GM12878 (cell line): ENCODE data around the gene TRIM37. TPM values are rescaled to one million over a fixed set of nuclear protein-coding genes. Genes with fewer than 3 reads are reported as not detected.

Experiments used
- ATAC-seq: fragments of 200-7000 bp; cut with Tn5 transposase; 3 replicates; pipeline ENCODE4 v1.9.1; 2020; ENCODE audit warnings: mild to moderate bottlenecking, moderate library complexity
- BruUV-seq: library from RNA; stranded (reverse); fragments of 400-500 nt; replicated peaks from 2 replicates; lab custom pipeline; 2021; lab: Mats Ljungman, UMichigan
- CTCF ChIA-PET: fragments of 300-600 bp; sonication (Branson Sonifier 250); formaldehyde crosslinking; extraction: SDS; loops from one replicate; lab custom pipeline; 2021; ENCODE audit warnings: inconsistent platforms; lab: Yijun Ruan, JAX
- POLR2A ChIA-PET: fragments of 350-600 bp; formaldehyde crosslinking; extraction: SDS; loops from one replicate; lab custom pipeline; 2021; ENCODE audit warnings: inconsistent platforms; lab: Charles Lee
- RAD21 ChIA-PET: fragments of 300-600 bp; sonication (Branson Sonifier 250); formaldehyde crosslinking; loops from one replicate; lab custom pipeline; 2023; ENCODE audit warnings: antibody characterized with exemption; ENCODE audit not compliant: unreplicated experiment; lab: Charles Lee
- SMC1A ChIA-PET: fragments of 300-600 bp; sonication (Branson Sonifier 250); formaldehyde crosslinking; loops from one replicate; lab custom pipeline; 2023; ENCODE audit not compliant: unreplicated experiment, uncharacterized antibody; lab: Charles Lee
- DNase-seq: peaks from one replicate; pipeline ENCODE4 v3.0.0-alpha.2; 2011; ENCODE audit warnings: low read depth, low spot score
- FAIRE-seq: peaks from 3 replicates; lab custom pipeline; 2011; peaks lifted over from hg19 to GRCh38; lab: Jason Lieb, UNC
- H2AFZ ChIP-seq: 2 replicates; pipeline ENCODE4 v1.6.0; 2011; ENCODE audit warnings: low read depth, low read length, control low read depth; ENCODE audit not compliant: control insufficient read depth
- H3K27ac ChIP-seq: 2 replicates; pipeline ENCODE4 v1.5.1; 2011; ENCODE audit warnings: control low read depth; ENCODE audit not compliant: control insufficient read depth, insufficient read depth
- H3K27me3 ChIP-seq, 2 experiments: replicated peaks in 1 of 2; 2 replicates each; pipeline versions ENCODE4 v1.6.0 to v1.6.1; 2011; ENCODE audit warnings: low read length in 1 of 2; ENCODE audit not compliant: control insufficient read depth in 2 of 2, insufficient read depth in 2 of 2
- H3K36me3 ChIP-seq, 2 experiments: 2 replicates each; pipeline ENCODE4 v1.5.1; 2011; ENCODE audit warnings: low read length in 1 of 2; ENCODE audit not compliant: control insufficient read depth in 2 of 2, insufficient read depth in 2 of 2
- H3K4me1 ChIP-seq: 2 replicates; pipeline ENCODE4 v1.6.1; 2011; ENCODE audit warnings: mild to moderate bottlenecking, low read length, moderate library complexity, mixed read lengths; ENCODE audit not compliant: control insufficient read depth, insufficient read depth
- H3K4me2 ChIP-seq: 2 replicates; pipeline ENCODE4 v1.6.0; 2011; ENCODE audit warnings: control low read depth; ENCODE audit not compliant: control insufficient read depth, insufficient read depth
- H3K4me3 ChIP-seq: fragments of 200-600 bp; sonication (generic); 2 replicates; pipeline ENCODE4 v1.5.1; 2016
- H3K79me2 ChIP-seq: 2 replicates; pipeline ENCODE4 v1.6.0; 2011; ENCODE audit warnings: low read length; ENCODE audit not compliant: control insufficient read depth, insufficient read depth
- H3K9ac ChIP-seq: 2 replicates; pipeline ENCODE4 v1.8.0; 2011; ENCODE audit warnings: low read length, control low read depth, mixed read lengths; ENCODE audit not compliant: control insufficient read depth, insufficient read depth
- H3K9me3 ChIP-seq: replicated peaks from 3 replicates; pipeline ENCODE4 v1.5.1; 2011; ENCODE audit warnings: mild to moderate bottlenecking, low read length; ENCODE audit not compliant: control insufficient read depth, insufficient read depth
- H4K20me1 ChIP-seq: 2 replicates; pipeline ENCODE4 v1.6.0; 2011; ENCODE audit not compliant: control insufficient read depth, insufficient read depth
- ASH2L ChIP-seq: fragments of 300-600, 200-600 bp; sonication (generic); IDR thresholded peaks from 2 replicates; pipeline ENCODE4 v1.6.1; 2017; ENCODE audit warnings: low read depth, mild to moderate bottlenecking, borderline replicate concordance
- CBX3 ChIP-seq: fragments of 200-600 bp; sonication (generic); IDR thresholded peaks from 2 replicates; pipeline ENCODE4 v1.6.1; 2016; ENCODE audit warnings: low read depth, borderline replicate concordance
- CBX5 ChIP-seq: sonication (generic); IDR thresholded peaks from 2 replicates; pipeline ENCODE4 v1.6.1; 2016; ENCODE audit warnings: low read depth, moderate library complexity, mild to moderate bottlenecking, inconsistent platforms
- EGR1 ChIP-seq, 2 experiments: IDR thresholded peaks; 1 replicate in 1 of 2; 2 replicates in 1 of 2; pipeline ENCODE4 v1.6.1; 2011 to 2012; ENCODE audit warnings: low read depth in 2 of 2, low read length in 2 of 2, borderline replicate concordance in 1 of 2, mild to moderate bottlenecking in 1 of 2, moderate library complexity in 1 of 2
- GABPA ChIP-seq: IDR thresholded peaks from 2 replicates; pipeline ENCODE4 v1.6.1; 2014; ENCODE audit warnings: antibody characterized with exemption, low read depth, mild to moderate bottlenecking, inconsistent platforms
- RCOR1 ChIP-seq: conservative IDR thresholded peaks from 2 replicates; pipeline ENCODE4 v1.6.1; 2012; ENCODE audit warnings: low read depth, low read length, improper control_type of control experiment
- TARDBP ChIP-seq: IDR thresholded peaks from 2 replicates; pipeline ENCODE4 v1.6.1; 2016; ENCODE audit warnings: borderline replicate concordance
- ZNF24 ChIP-seq: fragments of 450-650 bp; IDR thresholded peaks from 2 replicates; pipeline ENCODE4 v1.6.1; 2017; ENCODE audit warnings: antibody characterized with exemption, mild to moderate bottlenecking
- ZNF274 ChIP-seq: IDR thresholded peaks from one replicate; pipeline ENCODE4 v1.8.0; 2011; ENCODE audit not compliant: insufficient read length, insufficient read depth
- WGBS: methylation state at CpG from one replicate; pipeline ENCODE4 v1.1.6; 2016; ENCODE audit warnings: low lambda C conversion rate; ENCODE audit not compliant: insufficient replicate concordance, insufficient coverage; ENCODE audit errors: missing lambda C conversion rate; 5-methylcytosine and 5-hydroxymethylcytosine counted together
- in situ Hi-C: fragments of 300-500 bp; cut with MboI; formaldehyde crosslinking; loops from 9 replicates; pipeline ENCODE4 v1.14.3; 2018; ENCODE audit warnings: mixed read lengths
- intact Hi-C: fragments of 100-400 bp; cut with micrococcal nuclease; formaldehyde crosslinking; loops from one replicate; pipeline ENCODE4 v1.14.2; 2022; ENCODE audit not compliant: unreplicated experiment
- polyA plus RNA-seq, 11 experiments: library from polyadenylated mRNA; depleted of rRNA in 4 of 11; unstranded in 6 of 11; stranded (reverse) in 5 of 11; fragments of >200 nt; fragmentation: Nextera tagmentation in 4 of 11; fragmentation: Illumina TruSeq in 1 of 11; extraction: Ambion mirVana in 4 of 11; extraction: Trizol in 1 of 11; gene quantifications; 1 replicate in 1 of 11; 2 replicates in 10 of 11; pipeline versions ENCODE4 v1.2.1 to v1.2.3, GENCODE V29; 2011 to 2016; ENCODE audit warnings: inconsistent platforms in 2 of 11, missing spikeins in 2 of 11, low read depth in 1 of 11
- total RNA-seq, 4 experiments: library from RNA; depleted of rRNA in 3 of 4; stranded (reverse); fragments of >200 nt in 3 of 4; fragmentation: Illumina TruSeq in 1 of 4; extraction: Trizol in 1 of 4; gene quantifications; 2 replicates each; pipeline versions ENCODE4 v1.2.1 to v1.2.3, GENCODE V29; 2013 to 2021
- TF ChIP-seq, protein P1 (sequence below): fragments of 450-650 bp; IDR thresholded peaks from 2 replicates; pipeline ENCODE4 v1.6.1; 2016; ENCODE audit warnings: mild to moderate bottlenecking, moderate library complexity, borderline replicate concordance

The TRIM37 gene
- total and polyA plus RNA-seq, 10 of the 15 experiments (the other 5 are each of a cell fraction or from before 2014, with no cell fraction given) = 4.8 to 20.6 (median 18.1) TPM

DNA sequence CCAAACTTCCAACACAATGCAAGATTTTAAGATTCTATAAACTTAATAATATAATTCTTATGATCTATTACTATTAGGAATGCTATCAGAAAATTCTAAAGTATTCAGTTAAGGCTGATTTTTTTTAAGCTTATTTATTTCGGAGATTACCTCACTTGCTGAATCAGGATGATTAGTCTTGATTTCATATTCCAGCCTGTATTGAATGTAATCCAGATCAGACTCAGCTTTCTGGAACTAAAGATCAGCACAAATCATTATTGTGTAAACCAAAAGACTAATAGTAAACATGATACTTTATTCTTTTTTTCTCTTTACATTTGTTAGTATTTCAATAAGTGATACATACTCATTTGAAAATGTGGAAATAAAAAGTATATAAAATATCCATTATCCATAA, 24.5 kb upstream of the TRIM37 start:
- WGBS = 95% methylated on average over 1 of the region's 1 CpG
- Histone ChIP-seq H3K4me1 (no peaks in the 10 kb centered on the region), H3K79me2 (peaks cover 28% of the 10 kb centered on the region), H3K27me3 (no peaks in the 10 kb centered on the region), H3K36me3 (peaks cover 0 to 2% of the 10 kb centered on the region in 2 experiments; a peak in 2 of 4 replicates), H4K20me1 (no peaks in the 10 kb centered on the region), H2AFZ (no peak overlapping the region), H3K9me3 (no peaks in the 10 kb centered on the region), H3K9ac (no peak overlapping the region), H3K4me2 (no peak overlapping the region), H3K27ac (no peak overlapping the region), H3K4me3 (no peak overlapping the region)
- intact Hi-C loops = no loop called here
- TF ChIP-seq CBX5 (no peak), GABPA (no peak), CBX3 (no peak), RCOR1 (no peak), EGR1 (IDR thresholded peaks at IDR 0.05; ENCODE audit: borderline replicate concordance in 1 of 2, low read depth in 2 of 2, low read length in 2 of 2) (no peak), ZNF24 (no peak), TARDBP (no peak), ASH2L (no peak), ZNF274 (no peak)
- TF ChIP-seq, protein P1, sequence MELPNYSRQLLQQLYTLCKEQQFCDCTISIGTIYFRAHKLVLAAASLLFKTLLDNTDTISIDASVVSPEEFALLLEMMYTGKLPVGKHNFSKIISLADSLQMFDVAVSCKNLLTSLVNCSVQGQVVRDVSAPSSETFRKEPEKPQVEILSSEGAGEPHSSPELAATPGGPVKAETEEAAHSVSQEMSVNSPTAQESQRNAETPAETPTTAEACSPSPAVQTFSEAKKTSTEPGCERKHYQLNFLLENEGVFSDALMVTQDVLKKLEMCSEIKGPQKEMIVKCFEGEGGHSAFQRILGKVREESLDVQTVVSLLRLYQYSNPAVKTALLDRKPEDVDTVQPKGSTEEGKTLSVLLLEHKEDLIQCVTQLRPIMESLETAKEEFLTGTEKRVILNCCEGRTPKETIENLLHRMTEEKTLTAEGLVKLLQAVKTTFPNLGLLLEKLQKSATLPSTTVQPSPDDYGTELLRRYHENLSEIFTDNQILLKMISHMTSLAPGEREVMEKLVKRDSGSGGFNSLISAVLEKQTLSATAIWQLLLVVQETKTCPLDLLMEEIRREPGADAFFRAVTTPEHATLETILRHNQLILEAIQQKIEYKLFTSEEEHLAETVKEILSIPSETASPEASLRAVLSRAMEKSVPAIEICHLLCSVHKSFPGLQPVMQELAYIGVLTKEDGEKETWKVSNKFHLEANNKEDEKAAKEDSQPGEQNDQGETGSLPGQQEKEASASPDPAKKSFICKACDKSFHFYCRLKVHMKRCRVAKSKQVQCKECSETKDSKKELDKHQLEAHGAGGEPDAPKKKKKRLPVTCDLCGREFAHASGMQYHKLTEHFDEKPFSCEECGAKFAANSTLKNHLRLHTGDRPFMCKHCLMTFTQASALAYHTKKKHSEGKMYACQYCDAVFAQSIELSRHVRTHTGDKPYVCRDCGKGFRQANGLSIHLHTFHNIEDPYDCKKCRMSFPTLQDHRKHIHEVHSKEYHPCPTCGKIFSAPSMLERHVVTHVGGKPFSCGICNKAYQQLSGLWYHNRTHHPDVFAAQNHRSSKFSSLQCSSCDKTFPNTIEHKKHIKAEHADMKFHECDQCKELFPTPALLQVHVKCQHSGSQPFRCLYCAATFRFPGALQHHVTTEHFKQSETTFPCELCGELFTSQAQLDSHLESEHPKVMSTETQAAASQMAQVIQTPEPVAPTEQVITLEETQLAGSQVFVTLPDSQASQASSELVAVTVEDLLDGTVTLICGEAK = no peak
- POLR2A ChIA-PET = interaction anchor here (1.0 kb wide), 1 partner anchor 24 kb away, joined by 3 read pairs; the partner anchor contains the start of gene TRIM37
- CTCF ChIA-PET = no interaction called here
- BruUV-seq = no TSS peak
- no peak for FAIRE-seq
- no peak for ATAC-seq
- SMC1A ChIA-PET = interaction anchor here (1.1 kb wide), 2 partner anchors 12 to 27 kb away, joined by 3 to 4 read pairs; no protein-coding TSS in a partner anchor
- in situ Hi-C loops = no loop called here
- DNase-seq = no peak
- RAD21 ChIA-PET = no interaction called here
